MM.1S (cell line): ENCODE results near the gene CCDC88C.

Experiments used
- EZH2 ChIP-seq: fragments of 300-600 bp; sonication (generic); optimal IDR thresholded peaks from 2 replicates; pipeline ENCODE3; 2017; ENCODE audit warnings: low read depth, mild to moderate bottlenecking, antibody characterized with exemption, low read length, mixed read lengths
- EZH2phosphoT487 ChIP-seq: fragments of 300-600 bp; sonication (generic); IDR thresholded peaks from 2 replicates; pipeline ENCODE4 v1.6.1; 2018; ENCODE audit warnings: antibody characterized with exemption, low read length
- TF ChIP-seq, protein P1 (sequence below): fragments of 300-600 bp; sonication (generic); IDR thresholded peaks from 2 replicates; pipeline ENCODE4 v1.5.1; 2016; ENCODE audit warnings: antibody characterized with exemption, low read length, mixed read lengths

- TF ChIP-seq, protein P1, sequence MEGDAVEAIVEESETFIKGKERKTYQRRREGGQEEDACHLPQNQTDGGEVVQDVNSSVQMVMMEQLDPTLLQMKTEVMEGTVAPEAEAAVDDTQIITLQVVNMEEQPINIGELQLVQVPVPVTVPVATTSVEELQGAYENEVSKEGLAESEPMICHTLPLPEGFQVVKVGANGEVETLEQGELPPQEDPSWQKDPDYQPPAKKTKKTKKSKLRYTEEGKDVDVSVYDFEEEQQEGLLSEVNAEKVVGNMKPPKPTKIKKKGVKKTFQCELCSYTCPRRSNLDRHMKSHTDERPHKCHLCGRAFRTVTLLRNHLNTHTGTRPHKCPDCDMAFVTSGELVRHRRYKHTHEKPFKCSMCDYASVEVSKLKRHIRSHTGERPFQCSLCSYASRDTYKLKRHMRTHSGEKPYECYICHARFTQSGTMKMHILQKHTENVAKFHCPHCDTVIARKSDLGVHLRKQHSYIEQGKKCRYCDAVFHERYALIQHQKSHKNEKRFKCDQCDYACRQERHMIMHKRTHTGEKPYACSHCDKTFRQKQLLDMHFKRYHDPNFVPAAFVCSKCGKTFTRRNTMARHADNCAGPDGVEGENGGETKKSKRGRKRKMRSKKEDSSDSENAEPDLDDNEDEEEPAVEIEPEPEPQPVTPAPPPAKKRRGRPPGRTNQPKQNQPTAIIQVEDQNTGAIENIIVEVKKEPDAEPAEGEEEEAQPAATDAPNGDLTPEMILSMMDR, result no peak
- TF ChIP-seq EZH2 (no peak), EZH2phosphoT487 (no peak)
Observed at GRCh38 chr14:91326514-91327249, 90.9 kb downstream of the CCDC88C start.
